Hindlimb muscle (tissue), 1 donor: Measurements from ENCODE around the gene PRSS27. TPM values are rescaled to one million over a fixed set of nuclear protein-coding genes. Genes with fewer than 3 reads are reported as not detected.
"Not testable (repeated sequence)": the region's sequence is repeated elsewhere in the genome, so short reads cannot be mapped to it uniquely, and the experiment has no call there.

Experiments used
- DNase-seq: peaks from one replicate; pipeline ENCODE4 v3.0.0-alpha.2; 2013
- polyA plus RNA-seq: library from polyadenylated mRNA; unstranded; fragments of 120-200 nt; gene quantifications from one replicate; pipeline ENCODE4 v1.2.1, GENCODE V29; 2013; ENCODE audit not compliant: insufficient read length

PRSS27 gene
- polyA plus RNA-seq, 1 donor, result 1.0 TPM

DNA sequence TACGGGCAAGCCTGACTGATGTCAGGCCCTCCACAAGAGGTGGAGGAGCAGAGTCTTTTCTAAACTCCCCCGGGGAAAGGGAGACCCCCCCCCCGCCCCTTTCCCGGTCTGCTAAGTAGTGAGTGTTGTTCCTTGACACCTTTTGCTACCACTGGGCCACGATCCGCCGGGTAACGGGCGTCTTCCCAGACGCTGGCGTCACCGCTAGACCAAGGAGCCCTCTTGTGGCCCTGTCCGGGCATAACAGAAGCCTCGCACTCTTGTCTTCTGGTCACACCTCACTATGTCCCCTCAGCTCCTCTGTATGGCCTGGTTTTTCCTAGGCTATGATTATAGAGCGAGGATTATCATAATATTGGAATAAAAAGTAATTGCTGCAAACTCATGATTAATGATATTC, 50.0 kb downstream of the PRSS27 start:
- DNase-seq, result peak; percentile 45

GRCh38 chr16:2669587-2669986, 50.4 kb downstream of the PRSS27 start:
- DNase-seq, result not testable (repeated sequence)

DNA sequence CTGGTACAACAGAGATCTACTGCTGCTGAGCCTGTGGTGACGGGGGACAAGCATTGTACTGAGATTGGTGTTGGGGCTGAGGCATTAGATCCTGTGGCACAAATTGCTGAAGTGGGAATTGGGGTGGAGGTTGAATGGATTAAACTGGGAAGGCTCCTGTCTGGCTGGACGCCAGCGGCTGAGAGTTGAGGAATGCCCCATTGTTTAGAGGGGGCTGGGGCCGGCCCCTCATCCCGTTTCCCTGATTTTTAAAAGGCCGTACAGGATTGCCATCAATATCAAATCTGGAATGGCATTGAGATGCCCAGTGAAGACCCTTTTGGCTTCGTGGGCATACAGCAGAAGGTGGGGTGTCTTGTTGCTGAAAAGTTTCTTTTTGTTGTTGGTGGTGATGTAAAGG, 53.4 kb downstream of the PRSS27 start:
- DNase-seq, result not testable (repeated sequence)

DNA sequence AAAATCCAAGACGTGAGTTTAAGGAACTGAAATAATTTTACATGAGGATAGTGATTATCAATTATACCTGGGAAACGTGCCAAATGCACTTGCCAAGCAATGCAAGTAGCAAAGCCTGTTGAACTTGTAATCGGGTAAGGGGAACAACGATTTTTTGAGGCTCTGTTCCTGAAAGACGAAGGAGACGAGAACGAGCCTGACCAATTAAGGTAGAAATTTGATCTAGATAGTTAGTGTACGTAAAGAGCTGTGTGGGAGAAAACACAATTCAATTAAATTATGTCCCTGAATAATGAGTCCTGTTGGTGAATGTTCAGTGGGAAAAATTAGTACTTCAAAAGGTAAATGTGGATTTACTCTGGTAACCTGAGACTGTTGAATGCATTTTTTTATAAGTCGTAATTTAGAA, 55.4 kb downstream of the PRSS27 start:
- no peak for DNase-seq

DNA sequence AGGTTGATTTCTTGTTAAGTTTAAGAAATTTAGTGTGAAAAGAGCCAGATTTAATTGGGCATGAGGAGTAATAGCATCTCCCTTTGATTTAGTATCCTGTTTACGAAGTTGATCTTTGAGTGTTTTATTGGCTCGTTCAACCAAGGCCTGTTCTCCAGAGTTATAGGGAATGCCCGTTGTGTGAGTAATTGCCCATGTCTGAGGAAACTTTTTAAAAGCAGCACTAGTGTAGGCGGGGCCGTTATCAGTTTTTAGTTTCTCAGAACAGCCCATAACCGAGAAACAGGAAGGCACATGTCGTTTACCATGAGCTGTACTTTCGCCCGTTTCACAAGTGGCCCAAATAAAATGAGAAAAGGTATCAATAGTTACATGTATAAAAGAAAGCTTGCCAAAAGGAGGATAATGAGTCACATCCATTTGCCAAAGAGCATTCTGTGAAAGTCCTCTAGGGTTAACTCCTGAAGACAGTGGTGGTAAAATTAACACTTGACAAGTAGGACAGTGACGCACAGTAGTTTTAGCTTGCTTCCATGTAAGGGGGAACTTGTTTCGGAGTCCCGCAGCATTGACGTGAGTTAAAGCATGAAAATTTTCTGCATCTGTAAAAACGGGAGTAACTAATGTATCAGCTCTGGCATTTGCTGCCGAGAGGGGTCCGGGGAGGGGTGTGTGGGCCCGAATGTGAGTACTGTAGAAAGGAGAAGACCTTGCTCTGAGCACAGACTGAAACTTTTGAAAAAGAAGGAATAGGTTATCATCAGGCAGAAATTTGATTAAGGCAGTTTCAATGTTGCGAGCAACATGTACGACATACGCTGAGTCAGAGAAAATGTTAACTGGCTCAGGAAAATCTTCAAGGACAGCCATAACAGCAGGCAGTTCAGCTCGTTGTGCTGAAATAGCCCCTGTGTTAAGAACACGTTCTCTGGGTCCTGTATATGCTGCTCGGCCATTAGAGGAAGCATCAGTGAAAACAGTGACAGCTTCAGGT, 56.2 kb downstream of the PRSS27 start:
- no peak for DNase-seq

Other genes with a start within 250 kb of the PRSS27 start
- gene NTN3, start 248.9 kb downstream of the PRSS27 start, polyA plus RNA-seq, result 4.4 TPM
- 30.0 TPM for gene TBC1D24, start 245.1 kb downstream of the PRSS27 start, polyA plus RNA-seq
- 129 TPM for gene ATP6V0C, start 206.3 kb downstream of the PRSS27 start, polyA plus RNA-seq
- 13.2 TPM for gene AMDHD2, start 199.9 kb downstream of the PRSS27 start, polyA plus RNA-seq
- gene CEMP1, start 188.8 kb downstream of the PRSS27 start, polyA plus RNA-seq, result 2.5 TPM
- gene PDPK1, start 182.2 kb downstream of the PRSS27 start, polyA plus RNA-seq, result 33.0 TPM
- gene KCTD5, start 37.7 kb downstream of the PRSS27 start, polyA plus RNA-seq, result 25.1 TPM
- 553 TPM for gene SRRM2, start 32.4 kb upstream of the PRSS27 start, polyA plus RNA-seq
- 148 TPM for gene ELOB, start 57.1 kb upstream of the PRSS27 start, polyA plus RNA-seq
- not detected for gene PRSS33, start 67.3 kb upstream of the PRSS27 start, polyA plus RNA-seq
- not detected for gene PRSS41, start 78.2 kb upstream of the PRSS27 start, polyA plus RNA-seq
- not detected for gene PRSS21, start 97.0 kb upstream of the PRSS27 start, polyA plus RNA-seq
- 0.56 TPM for gene ZG16B, start 110.1 kb upstream of the PRSS27 start, polyA plus RNA-seq
- not detected for gene PRSS22, start 137.9 kb upstream of the PRSS27 start, polyA plus RNA-seq
- 16.1 TPM for gene FLYWCH2, start 163.0 kb upstream of the PRSS27 start, polyA plus RNA-seq
- 23.7 TPM for gene FLYWCH1, start 191.7 kb upstream of the PRSS27 start, polyA plus RNA-seq
- 6.1 TPM for gene KREMEN2, start 244.1 kb upstream of the PRSS27 start, polyA plus RNA-seq
- gene PAQR4, start 249.1 kb upstream of the PRSS27 start, polyA plus RNA-seq, result 7.0 TPM